ENCODE measurements around the gene AFMID.

AFMID gene

GRCh38 chr17:78256707-78257591 lies 69.8 kb downstream of the AFMID start:
- no peak for DNase-seq

Measured in NCI-H2227 treated with DMSO at 0.1 percent for 48 hours (cell line).